DMS114 treated with DMSO at 0.1 percent for 48 hours (cell line): ENCODE data around the gene C1orf56.

ENCODE experiments used
- DNase-seq: peaks from one replicate; lab custom pipeline; 2025; ENCODE audit not compliant: unreplicated experiment; lab: John Stamatoyannopoulos, UW

Gene C1orf56

GRCh38 chr1:151047591-151047924 lies at the start of gene C1orf56:
Gene C1orf56 (plus strand): TSS chr1:151047751. CDS start chr1:151047848, 97 bp downstream.
- no peak for DNase-seq

- no peak for DNase-seq
These were observed 49.6 kb upstream of the C1orf56 start for GRCh38 chr1:150997949-150998348.

- DNase-seq: no peak
These were observed 48.4 kb upstream of the C1orf56 start for GRCh38 chr1:150999051-150999674.

DNA sequence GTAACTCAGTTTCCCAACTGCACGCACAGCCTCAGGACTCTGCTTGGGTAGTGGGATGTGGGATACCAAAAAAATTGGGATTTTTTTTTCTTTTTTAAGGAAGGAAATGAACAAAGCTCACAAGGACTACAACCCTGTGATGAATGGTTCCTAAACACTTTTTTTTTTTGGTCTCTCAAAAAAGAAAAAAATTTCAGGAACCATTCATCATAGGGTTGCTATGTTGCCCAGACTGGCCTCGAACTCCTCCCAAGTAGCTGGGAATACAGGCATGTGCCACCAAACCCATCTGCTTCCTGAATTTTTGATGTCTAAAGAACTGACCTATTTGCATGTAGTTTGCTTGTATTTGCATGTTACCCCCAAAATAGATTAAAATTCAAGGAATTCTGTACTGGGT lies 47.6 kb upstream of the C1orf56 start:
- no peak for DNase-seq

DNA sequence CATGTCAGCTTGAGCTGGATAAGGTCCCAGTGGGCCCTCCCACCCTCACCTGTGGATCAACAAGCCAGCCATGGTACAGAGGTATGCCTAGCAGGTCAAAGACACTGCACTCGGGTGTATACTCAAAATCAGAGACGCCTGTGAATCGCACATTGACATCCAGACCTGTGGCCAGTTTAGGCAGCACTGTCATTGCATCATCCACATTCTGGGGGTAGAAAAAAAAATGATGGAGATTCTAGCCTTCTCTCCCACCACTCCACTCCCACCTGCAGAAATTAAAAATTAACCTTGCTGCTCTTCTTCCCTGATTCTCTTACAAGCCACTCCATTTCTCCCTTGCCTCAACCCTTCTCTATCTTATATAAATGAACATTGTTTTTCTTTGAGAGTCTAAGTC lies 47.1 kb upstream of the C1orf56 start:
- no peak for DNase-seq

GRCh38 chr1:151001602-151002001 lies 45.9 kb upstream of the C1orf56 start:
- no peak for DNase-seq

- DNase-seq: no peak
These were observed 45.5 kb upstream of the C1orf56 start for GRCh38 chr1:151002051-151002450.

GRCh38 chr1:151002611-151003010 lies 44.9 kb upstream of the C1orf56 start:
- DNase-seq: no peak

GRCh38 chr1:151003180-151003579 lies 44.4 kb upstream of the C1orf56 start:
- DNase-seq: no peak

DNA sequence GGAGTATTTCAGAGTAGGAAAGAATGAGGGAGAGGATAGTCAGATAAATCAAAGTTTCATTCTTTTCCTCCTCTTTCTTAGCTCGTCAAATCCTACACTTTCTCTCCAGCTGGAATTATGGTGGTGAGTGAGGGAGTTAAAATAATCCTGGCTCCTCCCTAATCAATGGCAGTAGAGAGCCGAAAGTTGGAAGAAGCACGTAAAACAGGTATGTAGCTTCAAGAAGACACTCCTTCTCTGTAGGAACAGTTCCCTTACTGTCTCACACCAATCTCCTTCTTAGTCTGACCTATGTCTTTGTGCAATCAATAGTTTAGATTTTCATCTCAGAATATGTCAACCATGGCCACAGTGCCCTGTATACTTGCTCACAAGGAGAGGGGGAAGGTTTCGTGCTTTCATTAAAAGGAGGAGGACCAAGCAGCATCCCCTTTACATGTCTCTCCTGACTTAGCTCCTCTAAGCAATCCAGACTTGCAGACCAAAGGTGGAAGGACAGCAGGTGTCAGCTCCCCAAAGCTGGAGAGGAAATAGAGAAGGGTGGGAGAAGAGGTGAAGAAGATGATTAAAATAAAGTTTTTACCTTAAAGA lies 41.7 kb upstream of the C1orf56 start:
- no peak for DNase-seq

- DNase-seq: peak; percentile 94
These were observed 41.1 kb upstream of the C1orf56 start, which contains the start of gene MINDY1 for GRCh38 chr1:151006327-151007052. Gene MINDY1 (minus strand): TSS chr1:151006902. CDS start chr1:151002617, 4,285 bp downstream.

GRCh38 chr1:151007853-151008243 lies 39.7 kb upstream of the C1orf56 start:
- no peak for DNase-seq

GRCh38 chr1:151008244-151009205 lies 39.0 kb upstream of the C1orf56 start, which contains the start of gene PRUNE1:
Gene PRUNE1 (plus strand): TSS chr1:151008449. CDS start chr1:151008633, 184 bp downstream.
- DNase-seq: peak; percentile 96

DNA sequence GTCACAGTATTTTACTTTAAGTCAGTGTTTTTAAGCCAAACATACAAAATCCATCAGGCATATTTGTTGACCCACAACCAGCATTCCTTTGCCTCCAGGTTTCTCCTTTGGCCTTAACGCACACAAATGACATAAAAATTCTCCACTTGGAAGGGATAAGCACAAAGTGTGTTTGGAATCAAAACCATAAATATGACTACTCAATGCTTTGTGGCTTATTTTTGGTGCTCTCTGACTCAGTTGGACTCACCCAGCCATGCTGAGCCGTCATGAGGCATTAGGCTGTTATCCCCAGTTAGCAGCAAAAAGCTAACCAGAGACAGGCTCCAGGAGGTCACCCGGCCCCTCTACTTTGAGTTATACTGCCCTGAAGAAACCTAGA lies 38.4 kb upstream of the C1orf56 start:
- no peak for DNase-seq

DNA sequence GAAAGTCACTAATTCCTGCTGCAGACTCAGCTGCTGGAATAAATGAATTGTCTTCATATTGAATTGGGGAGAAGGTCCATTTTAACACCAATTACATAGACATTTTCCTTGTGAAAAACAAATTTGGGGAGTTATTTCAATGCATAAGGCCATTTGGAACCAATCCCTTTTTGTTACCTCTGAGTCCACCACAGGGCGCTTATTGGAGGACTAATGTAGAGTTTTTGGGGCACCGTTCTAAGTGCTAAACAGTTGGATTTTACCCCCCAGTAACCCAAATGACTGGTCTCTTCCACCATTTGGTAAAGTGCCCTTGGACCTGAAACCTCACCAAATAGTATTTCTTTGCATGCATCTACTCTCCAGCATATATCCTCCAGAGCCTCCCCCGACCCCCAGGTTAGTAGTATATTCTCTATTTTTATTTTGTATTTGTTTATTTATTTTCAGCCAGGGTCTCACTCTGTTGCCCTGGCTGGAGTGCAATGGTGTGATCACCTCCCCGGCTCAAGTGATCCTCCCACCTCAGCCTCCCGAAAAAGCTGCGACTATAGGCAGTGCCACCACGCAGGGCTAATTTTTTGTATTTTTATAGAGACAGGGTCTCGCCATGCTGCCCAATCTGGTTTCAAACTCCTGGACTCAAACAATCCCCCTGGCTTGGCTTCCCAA lies 37.7 kb upstream of the C1orf56 start:
- no peak for DNase-seq

DNA sequence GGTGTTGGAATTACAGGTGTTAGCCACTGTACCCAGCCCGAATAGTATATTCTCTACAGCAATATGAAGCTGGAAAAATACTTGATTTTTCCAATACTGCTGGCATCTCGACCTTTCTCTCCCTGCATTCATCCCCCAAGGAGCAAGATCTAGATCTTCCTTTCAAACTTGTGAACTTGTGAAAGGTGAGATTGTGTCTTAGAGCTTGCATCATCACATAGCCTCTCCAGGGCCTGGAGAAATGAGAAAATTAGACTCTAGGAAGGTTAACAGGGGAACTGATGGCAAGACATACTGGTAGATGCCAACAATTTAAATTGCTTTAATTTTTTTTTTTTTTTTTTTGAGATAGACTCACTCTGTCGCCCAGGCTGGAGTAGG lies 37.2 kb upstream of the C1orf56 start:
- DNase-seq: no peak

GRCh38 chr1:151011154-151011850 lies 36.2 kb upstream of the C1orf56 start:
- DNase-seq: no peak

- DNase-seq: no peak
These were observed 34.7 kb upstream of the C1orf56 start for GRCh38 chr1:151012684-151013471.

GRCh38 chr1:151013518-151013917 lies 34.0 kb upstream of the C1orf56 start:
- DNase-seq: no peak
